Hepatocyte (in vitro differentiated cells): ENCODE measurements around the gene RNU1-4.
"Not testable (repeated sequence)": the region's sequence is repeated elsewhere in the genome, so short reads cannot be mapped to it uniquely, and the experiment has no call there.

Source experiments
- CTCF ChIP-seq: fragments of 200-600 bp; sonication (generic); IDR thresholded peaks from 2 replicates; pipeline ENCODE4 v1.5.1; 2016; ENCODE audit warnings: antibody characterized with exemption, mild to moderate bottlenecking; ENCODE audit not compliant: poor library complexity
- EZH2 ChIP-seq: fragments of 200-600 bp; sonication (generic); IDR thresholded peaks from 2 replicates; pipeline ENCODE4 v1.6.1; 2016; ENCODE audit warnings: antibody characterized with exemption, mild to moderate bottlenecking, borderline replicate concordance
- EZH2phosphoT487 ChIP-seq: fragments of 200-600 bp; sonication (generic); IDR thresholded peaks from one replicate; pipeline ENCODE4 v1.6.1; 2018; ENCODE audit warnings: antibody characterized with exemption, mild to moderate bottlenecking, low read depth, moderate library complexity; ENCODE audit not compliant: unreplicated experiment, severe bottlenecking

GRCh38 chr1:16703602-16704001, 36.7 kb upstream of the RNU1-4 start:
- TF ChIP-seq CTCF, EZH2phosphoT487, EZH2: not testable (repeated sequence)
